Dermis lymphatic vessel endothelial cell (primary cell): ENCODE results near the gene SLC34A3. TPM values are rescaled to one million over a fixed set of nuclear protein-coding genes. Genes with fewer than 3 reads are reported as not detected.

Source experiments
- total RNA-seq: library from RNA; depleted of rRNA; stranded (reverse); fragments of >200 nt; gene quantifications from 2 replicates; pipeline ENCODE4 v1.2.1, GENCODE V29; 2014

SLC34A3 gene
- total RNA-seq, 1 donor from 2014 or later, result not detected

Other genes starting within 250 kb of the SLC34A3 start
- under 0.01 TPM in 1 of 2 replicates, not detected in the other for gene LCNL1, start 247.9 kb upstream of the SLC34A3 start, total RNA-seq
- 8.0 and 9.2 TPM in 2 replicates for gene PAXX, start 238.5 kb upstream of the SLC34A3 start, total RNA-seq
- not detected in 2 replicates for gene CLIC3, start 234.3 kb upstream of the SLC34A3 start, total RNA-seq
- 4.8 and 6.8 TPM in 2 replicates for gene ABCA2, start 202.7 kb upstream of the SLC34A3 start, total RNA-seq
- not detected in 2 replicates for gene FUT7, start 198.8 kb upstream of the SLC34A3 start, total RNA-seq
- gene NPDC1, start 184.7 kb upstream of the SLC34A3 start, total RNA-seq, result 4.8 and 8.2 TPM in 2 replicates
- not detected in 2 replicates for gene ENTPD2, start 176.8 kb upstream of the SLC34A3 start, total RNA-seq
- gene SAPCD2, start 160.3 kb upstream of the SLC34A3 start, total RNA-seq, result 2.0 and 2.5 TPM in 2 replicates
- gene UAP1L1, start 153.4 kb upstream of the SLC34A3 start, total RNA-seq, result 19.7 and 21.1 TPM in 2 replicates
- gene MAN1B1, start 143.9 kb upstream of the SLC34A3 start, total RNA-seq, result 54.2 and 55.7 TPM in 2 replicates
- gene DPP7, start 116.2 kb upstream of the SLC34A3 start, total RNA-seq, result 77.3 and 94.1 TPM in 2 replicates
- gene GRIN1, start 91.7 kb upstream of the SLC34A3 start, total RNA-seq, result under 0.01 TPM in 1 of 2 replicates, not detected in the other
- gene LRRC26, start 60.9 kb upstream of the SLC34A3 start, total RNA-seq, result not detected in 2 replicates
- 0.09 TPM in 1 of 2 replicates, not detected in the other for gene TMEM210, start 58.8 kb upstream of the SLC34A3 start, total RNA-seq
- 19.9 and 20.9 TPM in 2 replicates for gene ANAPC2, start 42.3 kb upstream of the SLC34A3 start, total RNA-seq
- gene SSNA1, start 42.2 kb upstream of the SLC34A3 start, total RNA-seq, result 81.8 and 83.4 TPM in 2 replicates
- gene TPRN, start 30.2 kb upstream of the SLC34A3 start, total RNA-seq, result 2.3 and 3.4 TPM in 2 replicates
- gene TMEM203, start 25.3 kb upstream of the SLC34A3 start, total RNA-seq, result 21.4 and 23.5 TPM in 2 replicates
- gene NDOR1, start 25.2 kb upstream of the SLC34A3 start, total RNA-seq, result 2.1 and 2.2 TPM in 2 replicates
- gene RNF208, start 8.7 kb upstream of the SLC34A3 start, total RNA-seq, result 0.09 and 0.11 TPM in 2 replicates
- 0.22 and 0.26 TPM in 2 replicates for gene CYSRT1, start 5.7 kb upstream of the SLC34A3 start, total RNA-seq
- gene RNF224, start 3.4 kb upstream of the SLC34A3 start, total RNA-seq, result not detected in 2 replicates
- 76.1 and 80.8 TPM in 2 replicates for gene TUBB4B, start 10.4 kb downstream of the SLC34A3 start, total RNA-seq
- gene STPG3, start 20.4 kb downstream of the SLC34A3 start, total RNA-seq, result 0.54 TPM in 1 of 2 replicates, not detected in the other
- 51.5 and 52.8 TPM in 2 replicates for gene NELFB, start 24.4 kb downstream of the SLC34A3 start, total RNA-seq
- gene TOR4A, start 46.8 kb downstream of the SLC34A3 start, total RNA-seq, result 24.7 and 25.0 TPM in 2 replicates
- 23.0 and 41.4 TPM in 2 replicates for gene NRARP, start 71.4 kb downstream of the SLC34A3 start, total RNA-seq
- gene EXD3, start 192.3 kb downstream of the SLC34A3 start, total RNA-seq, result 13.8 and 14.6 TPM in 2 replicates
- gene NOXA1, start 192.5 kb downstream of the SLC34A3 start, total RNA-seq, result 0.95 and 2.3 TPM in 2 replicates
- gene ENTPD8, start 210.5 kb downstream of the SLC34A3 start, total RNA-seq, result 0.17 and 0.33 TPM in 2 replicates
- 13.0 and 16.5 TPM in 2 replicates for gene NSMF, start 228.4 kb downstream of the SLC34A3 start, total RNA-seq